SK-N-SH treated with all-trans-retinoic acid at 6 μM for 48 hours (cell line): ENCODE results near the gene KIAA1217.

Experiments
- ESRRG ChIP-seq: fragments of 250-450 bp; sonication (Bioruptor Pico); IDR thresholded peaks from 2 replicates; pipeline ENCODE4 v1.6.1; 2021; ENCODE audit warnings: mild to moderate bottlenecking
- RARB ChIP-seq: fragments of 250-450 bp; sonication (Bioruptor Pico); IDR thresholded peaks from 2 replicates; pipeline ENCODE4 v1.8.0; 2021; ENCODE audit warnings: mild to moderate bottlenecking, moderate library complexity
- TCF4 ChIP-seq: fragments of 250-450 bp; sonication (Bioruptor Pico); IDR thresholded peaks from 2 replicates; pipeline ENCODE4 v1.8.0; 2021; ENCODE audit warnings: mild to moderate bottlenecking, moderate library complexity, borderline replicate concordance
- ZFP3 ChIP-seq: fragments of 250-450 bp; sonication (Bioruptor Pico); IDR thresholded peaks from 2 replicates; pipeline ENCODE4 v1.5.0; 2020; ENCODE audit warnings: mild to moderate bottlenecking, moderate library complexity
- ZFP30 ChIP-seq: fragments of 450-650 bp; formaldehyde crosslinking; IDR thresholded peaks from 2 replicates; pipeline ENCODE4 v1.5.0; 2022; ENCODE audit warnings: mild to moderate bottlenecking, moderate library complexity
- ZNF8 ChIP-seq: fragments of 450-650 bp; formaldehyde crosslinking; IDR thresholded peaks from 2 replicates; pipeline ENCODE4 v1.5.0; 2020; ENCODE audit warnings: mild to moderate bottlenecking, moderate library complexity
- TF ChIP-seq, protein P1 (sequence below): fragments of 250-450 bp; sonication (Bioruptor Pico); IDR thresholded peaks from 2 replicates; pipeline ENCODE4 v1.5.1; 2021; ENCODE audit warnings: mild to moderate bottlenecking, moderate library complexity
- TF ChIP-seq, protein P2 (sequence below): fragments of 250-450 bp; sonication (Bioruptor Pico); IDR thresholded peaks from 2 replicates; pipeline ENCODE4 v1.5.0; 2020; ENCODE audit warnings: mild to moderate bottlenecking, moderate library complexity
- TF ChIP-seq, protein P3 (sequence below): fragments of 250-450 bp; sonication (Bioruptor Pico); IDR thresholded peaks from 2 replicates; pipeline ENCODE4 v1.5.1; 2020; ENCODE audit warnings: low read depth, mild to moderate bottlenecking, moderate library complexity
- TF ChIP-seq, protein P4 (sequence below): fragments of 250-450 bp; sonication (Bioruptor Pico); IDR thresholded peaks from 2 replicates; pipeline ENCODE4 v1.8.0; 2020; ENCODE audit warnings: mild to moderate bottlenecking, moderate library complexity, borderline replicate concordance

DNA sequence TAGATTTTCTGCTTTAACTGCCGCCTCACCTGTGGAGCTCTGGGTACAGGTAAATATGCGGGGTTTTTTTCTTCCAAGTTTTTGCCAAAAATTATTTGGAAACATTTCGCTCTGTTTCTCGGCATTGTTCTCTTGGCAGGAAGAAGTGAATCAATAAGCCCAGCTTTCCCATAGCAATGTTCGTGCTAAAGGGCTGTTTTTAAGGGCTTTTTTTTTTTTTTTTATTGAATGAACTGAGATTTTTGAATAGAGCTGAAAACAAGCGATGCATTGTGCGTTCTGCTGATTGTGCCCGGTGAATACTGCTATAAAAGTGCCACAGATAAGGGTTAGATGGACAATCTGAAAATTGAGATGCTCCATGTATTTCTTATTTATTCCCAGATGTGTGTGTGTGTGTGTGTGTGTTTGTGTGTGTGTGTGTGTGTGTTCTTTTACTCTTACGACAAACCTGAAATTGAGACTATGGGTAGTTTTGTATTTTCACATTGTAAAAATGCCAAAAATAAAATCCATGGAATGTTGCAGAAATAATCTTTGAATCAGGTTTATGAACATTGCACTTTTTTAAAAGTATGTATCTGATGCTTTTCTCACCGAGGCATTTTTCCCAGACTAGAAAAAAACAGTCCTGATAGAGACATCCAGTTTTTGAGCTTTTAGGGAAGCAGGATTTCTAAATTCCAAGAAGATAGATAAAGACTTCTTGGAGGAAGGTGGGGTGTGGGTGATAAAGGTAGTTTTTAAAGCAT is 30.5 kb downstream of the KIAA1217 start:
- TF ChIP-seq, protein P1, sequence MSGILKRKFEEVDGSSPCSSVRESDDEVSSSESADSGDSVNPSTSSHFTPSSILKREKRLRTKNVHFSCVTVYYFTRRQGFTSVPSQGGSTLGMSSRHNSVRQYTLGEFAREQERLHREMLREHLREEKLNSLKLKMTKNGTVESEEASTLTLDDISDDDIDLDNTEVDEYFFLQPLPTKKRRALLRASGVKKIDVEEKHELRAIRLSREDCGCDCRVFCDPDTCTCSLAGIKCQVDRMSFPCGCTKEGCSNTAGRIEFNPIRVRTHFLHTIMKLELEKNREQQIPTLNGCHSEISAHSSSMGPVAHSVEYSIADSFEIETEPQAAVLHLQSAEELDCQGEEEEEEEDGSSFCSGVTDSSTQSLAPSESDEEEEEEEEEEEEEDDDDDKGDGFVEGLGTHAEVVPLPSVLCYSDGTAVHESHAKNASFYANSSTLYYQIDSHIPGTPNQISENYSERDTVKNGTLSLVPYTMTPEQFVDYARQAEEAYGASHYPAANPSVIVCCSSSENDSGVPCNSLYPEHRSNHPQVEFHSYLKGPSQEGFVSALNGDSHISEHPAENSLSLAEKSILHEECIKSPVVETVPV (CRISPR knock-in tag): no peak
- TF ChIP-seq TCF4: no peak
- TF ChIP-seq, protein P2, sequence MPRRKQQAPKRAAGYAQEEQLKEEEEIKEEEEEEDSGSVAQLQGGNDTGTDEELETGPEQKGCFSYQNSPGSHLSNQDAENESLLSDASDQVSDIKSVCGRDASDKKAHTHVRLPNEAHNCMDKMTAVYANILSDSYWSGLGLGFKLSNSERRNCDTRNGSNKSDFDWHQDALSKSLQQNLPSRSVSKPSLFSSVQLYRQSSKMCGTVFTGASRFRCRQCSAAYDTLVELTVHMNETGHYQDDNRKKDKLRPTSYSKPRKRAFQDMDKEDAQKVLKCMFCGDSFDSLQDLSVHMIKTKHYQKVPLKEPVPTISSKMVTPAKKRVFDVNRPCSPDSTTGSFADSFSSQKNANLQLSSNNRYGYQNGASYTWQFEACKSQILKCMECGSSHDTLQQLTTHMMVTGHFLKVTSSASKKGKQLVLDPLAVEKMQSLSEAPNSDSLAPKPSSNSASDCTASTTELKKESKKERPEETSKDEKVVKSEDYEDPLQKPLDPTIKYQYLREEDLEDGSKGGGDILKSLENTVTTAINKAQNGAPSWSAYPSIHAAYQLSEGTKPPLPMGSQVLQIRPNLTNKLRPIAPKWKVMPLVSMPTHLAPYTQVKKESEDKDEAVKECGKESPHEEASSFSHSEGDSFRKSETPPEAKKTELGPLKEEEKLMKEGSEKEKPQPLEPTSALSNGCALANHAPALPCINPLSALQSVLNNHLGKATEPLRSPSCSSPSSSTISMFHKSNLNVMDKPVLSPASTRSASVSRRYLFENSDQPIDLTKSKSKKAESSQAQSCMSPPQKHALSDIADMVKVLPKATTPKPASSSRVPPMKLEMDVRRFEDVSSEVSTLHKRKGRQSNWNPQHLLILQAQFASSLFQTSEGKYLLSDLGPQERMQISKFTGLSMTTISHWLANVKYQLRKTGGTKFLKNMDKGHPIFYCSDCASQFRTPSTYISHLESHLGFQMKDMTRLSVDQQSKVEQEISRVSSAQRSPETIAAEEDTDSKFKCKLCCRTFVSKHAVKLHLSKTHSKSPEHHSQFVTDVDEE: no peak
- no peak for TF ChIP-seq ESRRG
- TF ChIP-seq ZFP3: no peak
- no peak for TF ChIP-seq ZNF8
- no peak for TF ChIP-seq ZFP30 (CRISPR knock-in tag)
- TF ChIP-seq, protein P3, sequence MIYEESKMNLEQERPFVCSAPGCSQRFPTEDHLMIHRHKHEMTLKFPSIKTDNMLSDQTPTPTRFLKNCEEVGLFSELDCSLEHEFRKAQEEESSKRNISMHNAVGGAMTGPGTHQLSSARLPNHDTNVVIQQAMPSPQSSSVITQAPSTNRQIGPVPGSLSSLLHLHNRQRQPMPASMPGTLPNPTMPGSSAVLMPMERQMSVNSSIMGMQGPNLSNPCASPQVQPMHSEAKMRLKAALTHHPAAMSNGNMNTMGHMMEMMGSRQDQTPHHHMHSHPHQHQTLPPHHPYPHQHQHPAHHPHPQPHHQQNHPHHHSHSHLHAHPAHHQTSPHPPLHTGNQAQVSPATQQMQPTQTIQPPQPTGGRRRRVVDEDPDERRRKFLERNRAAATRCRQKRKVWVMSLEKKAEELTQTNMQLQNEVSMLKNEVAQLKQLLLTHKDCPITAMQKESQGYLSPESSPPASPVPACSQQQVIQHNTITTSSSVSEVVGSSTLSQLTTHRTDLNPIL (CRISPR knock-in tag): no peak
- TF ChIP-seq, protein P4, sequence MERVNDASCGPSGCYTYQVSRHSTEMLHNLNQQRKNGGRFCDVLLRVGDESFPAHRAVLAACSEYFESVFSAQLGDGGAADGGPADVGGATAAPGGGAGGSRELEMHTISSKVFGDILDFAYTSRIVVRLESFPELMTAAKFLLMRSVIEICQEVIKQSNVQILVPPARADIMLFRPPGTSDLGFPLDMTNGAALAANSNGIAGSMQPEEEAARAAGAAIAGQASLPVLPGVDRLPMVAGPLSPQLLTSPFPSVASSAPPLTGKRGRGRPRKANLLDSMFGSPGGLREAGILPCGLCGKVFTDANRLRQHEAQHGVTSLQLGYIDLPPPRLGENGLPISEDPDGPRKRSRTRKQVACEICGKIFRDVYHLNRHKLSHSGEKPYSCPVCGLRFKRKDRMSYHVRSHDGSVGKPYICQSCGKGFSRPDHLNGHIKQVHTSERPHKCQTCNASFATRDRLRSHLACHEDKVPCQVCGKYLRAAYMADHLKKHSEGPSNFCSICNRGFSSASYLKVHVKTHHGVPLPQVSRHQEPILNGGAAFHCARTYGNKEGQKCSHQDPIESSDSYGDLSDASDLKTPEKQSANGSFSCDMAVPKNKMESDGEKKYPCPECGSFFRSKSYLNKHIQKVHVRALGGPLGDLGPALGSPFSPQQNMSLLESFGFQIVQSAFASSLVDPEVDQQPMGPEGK (CRISPR knock-in tag): no peak
- TF ChIP-seq RARB: no peak
